ENCODE results near the gene ZNF516. TPM values are rescaled to one million over a fixed set of nuclear protein-coding genes. Genes with fewer than 3 reads are reported as not detected.

Gene ZNF516
- total and polyA plus RNA-seq, 2 of the 13 experiments (the other 11 are each of a cell fraction or from before 2014, with no cell fraction given), result 16.6 to 18.7 TPM

DNA sequence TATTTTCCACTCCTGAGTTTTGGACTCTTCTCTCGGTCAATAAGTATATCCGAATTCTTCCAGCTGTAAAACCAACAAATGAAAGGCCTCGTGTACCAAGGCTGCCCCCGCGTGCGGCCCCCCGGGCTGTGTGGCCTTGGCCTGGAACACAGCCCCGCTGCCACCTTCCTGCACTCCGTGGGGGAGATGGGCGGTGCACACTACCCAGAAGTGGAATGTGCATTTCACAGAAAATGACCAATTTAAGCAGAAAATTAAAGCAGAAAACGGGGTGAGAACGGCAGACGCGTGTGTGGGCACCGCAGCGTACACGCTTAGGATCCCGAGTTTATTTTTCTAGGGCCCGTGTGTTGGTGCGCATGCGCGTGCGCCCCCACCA is 34.4 kb upstream of the ZNF516 start (continued):
- TF ChIP-seq ZNF883 (CRISPR knock-in tag; IDR thresholded peaks at IDR 0.05; ENCODE audit: not compliant biosample characterization) (peak; percentile 50), SSRP1 (CRISPR knock-in tag; IDR thresholded peaks at IDR 0.05) (no peak), ZSCAN29 (CRISPR knock-in tag; conservative IDR thresholded peaks at IDR 0.05) (0 out of 2 replicates have a peak, but pooled peaks have one; percentile 31), PHF21A (CRISPR knock-in tag; IDR thresholded peaks at IDR 0.05) (no peak), NR2F2 (IDR thresholded peaks at IDR 0.05; ENCODE audit: borderline replicate concordance, low read depth) (no peak)

DNA sequence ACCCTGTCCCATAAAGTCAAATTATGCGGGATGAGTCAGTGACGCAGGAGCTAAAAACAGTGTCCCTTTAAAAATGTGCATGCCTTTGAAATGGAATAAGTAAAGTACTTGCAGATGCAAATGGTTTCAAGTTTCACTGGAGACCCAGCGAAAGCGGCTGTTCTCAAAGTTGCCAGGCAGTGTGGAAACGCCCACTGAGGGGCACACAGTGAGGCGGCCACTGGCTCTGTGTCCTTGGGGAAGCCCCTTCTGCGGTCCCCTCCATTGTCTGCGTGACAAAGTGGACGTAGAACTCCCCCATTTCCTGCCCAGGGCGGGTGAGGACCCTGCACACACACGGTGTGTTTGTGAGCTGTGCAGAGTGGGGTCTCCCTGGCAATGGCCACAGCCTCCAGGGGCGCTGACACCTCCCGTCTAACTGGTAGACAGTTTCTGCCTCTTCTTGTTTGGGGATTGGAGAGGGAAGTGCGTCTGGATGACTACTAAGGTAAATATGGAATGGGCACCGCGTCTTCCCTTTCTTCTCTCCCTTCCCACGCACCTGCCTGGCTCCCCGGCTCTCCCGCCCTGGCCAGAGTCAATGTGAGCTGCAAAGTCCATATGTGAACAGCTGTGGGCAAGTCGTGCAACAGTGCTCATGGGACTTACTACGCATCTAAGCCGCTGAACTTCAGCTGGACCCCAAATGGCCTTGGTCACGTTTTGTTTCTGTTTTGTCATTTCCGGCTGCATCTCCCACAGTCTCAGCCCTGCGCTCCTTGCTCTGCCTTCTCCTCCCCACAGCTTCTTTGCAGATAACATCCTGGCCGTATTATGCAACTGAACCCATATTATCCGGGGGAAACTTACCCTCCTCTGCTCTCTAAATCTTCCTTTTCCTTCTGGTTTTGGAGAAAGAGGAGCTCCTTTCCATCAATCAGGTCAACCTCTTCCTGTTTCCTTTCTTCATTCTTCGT is 33.7 kb upstream of the ZNF516 start:
- peak; percentile 34 for FAIRE-seq
- Histone ChIP-seq H3K4me1 (ENCODE audit: insufficient read depth, low read length) (peaks cover 25% of the 10 kb centered on the region), H3K27me3 (ENCODE audit: control insufficient read depth in 1 of 2, insufficient read depth in 2 of 2, low read length in 2 of 2) (peaks cover 0 to 31% of the 10 kb centered on the region in 2 experiments; a peak in 3 of 5 replicates), H3K79me2 (ENCODE audit: insufficient read depth, low read length) (no peaks in the 10 kb centered on the region), H3K36me3 (replicated peaks in 1 of 2; ENCODE audit: control insufficient read depth in 1 of 2, insufficient read depth in 2 of 2, low read length in 2 of 2) (no peaks in the 10 kb centered on the region), H3K4me3 (replicated peaks in 1 of 3; ENCODE audit: insufficient read depth in 1 of 3, low read depth in 2 of 3, low read length in 3 of 3) (peak overlapping the region; percentile 47 to 68 (median 49)), H4K20me1 (ENCODE audit: insufficient read depth, low read length) (no peaks in the 10 kb centered on the region), H2AFZ (ENCODE audit: low read length) (peak overlapping the region; percentile 67), H3K9me3 (ENCODE audit: low read length) (no peaks in the 10 kb centered on the region), H3K9ac (ENCODE audit: insufficient read depth, low read depth, low read length) (peak overlapping the region; percentile 11; the same call in 1 of the 2 replicates), H3K4me2 (ENCODE audit: low read depth, low read length) (peak overlapping the region; percentile 87), H3K27ac (ENCODE audit: extremely low read length, insufficient read depth, low read length) (no peak overlapping the region)
- in situ Hi-C loops (cut with HindIII; ENCODE audit: extremely low pct_ligation_motif_present, low pct_unique_long_range_greater_than_20kb) (no loop called here), intact Hi-C loops (cut with micrococcal nuclease; ENCODE audit: unreplicated experiment) (loop anchor here (1.0 kb wide), 1 partner anchor 32 kb away; no protein-coding TSS in a partner anchor)
- ChIA-PET CTCF (ENCODE audit: low intra/inter-chr PET ratio, low total read pairs) (no interaction called here), POLR2A (interaction anchor here (1.0 to 1.2 kb wide), 2 partner anchors 32 to 36 kb away, joined by 4 to 7 read pairs; no protein-coding TSS in a partner anchor)
- ATAC-seq, result peak; percentile 85
- 3% methylated on average over 20 of the region's 28 CpGs for WGBS (ENCODE audit: low lambda C conversion rate)
- peak; percentile 50 for DNase-seq (ENCODE audit: low spot score)
- no TSS peak for BruUV-seq (replicated peaks)
- no peak for TF ChIP-seq ZKSCAN1 (IDR thresholded peaks at IDR 0.05; ENCODE audit: low read length)
- TF ChIP-seq PHF21A (CRISPR knock-in tag; IDR thresholded peaks at IDR 0.05), result peak; percentile 47; the same call in 1 of the 2 replicates
- TF ChIP-seq ZNF260 (CRISPR knock-in tag; IDR thresholded peaks at IDR 0.05; ENCODE audit: borderline replicate concordance, low read depth), result no peak
- no peak for TF ChIP-seq CREB1 (IDR thresholded peaks at IDR 0.05)
- peak; percentile 45; the same call in 1 of the 2 replicates for TF ChIP-seq CREB1 (CRISPR knock-in tag; IDR thresholded peaks at IDR 0.05)
- no peak for TF ChIP-seq ZNF207 (IDR thresholded peaks at IDR 0.05; ENCODE audit: borderline replicate concordance)
- no peak for TF ChIP-seq DPF2 (CRISPR knock-in tag; IDR thresholded peaks at IDR 0.05; ENCODE audit: borderline replicate concordance, low read depth)
- TF ChIP-seq ZNF367 (CRISPR knock-in tag; IDR thresholded peaks at IDR 0.05; ENCODE audit: borderline replicate concordance), result no peak
- TF ChIP-seq POGZ (CRISPR knock-in tag; IDR thresholded peaks at IDR 0.05), result 0 out of 2 replicates have a peak, but pooled peaks have one; percentile 22
- no peak for TF ChIP-seq ZNF530 (CRISPR knock-in tag; IDR thresholded peaks at IDR 0.05; ENCODE audit: low read depth)
- TF ChIP-seq ZNF709 (CRISPR knock-in tag; IDR thresholded peaks at IDR 0.05), result 0 out of 2 replicates have a peak, but pooled peaks have one; percentile 19
- 0 out of 3 replicates have a peak, but pooled peaks have one; percentile 17 for TF ChIP-seq MXI1 (IDR thresholded peaks at IDR 0.05; ENCODE audit: borderline replicate concordance, low read depth, low read length)
- no peak for TF ChIP-seq GPN1 (CRISPR knock-in tag; IDR thresholded peaks at IDR 0.05; ENCODE audit: borderline replicate concordance)
- TF ChIP-seq KAT7 (CRISPR knock-in tag; IDR thresholded peaks at IDR 0.05; ENCODE audit: borderline replicate concordance), result 0 out of 2 replicates have a peak, but pooled peaks have one; percentile 54
- TF ChIP-seq ZNF564 (CRISPR knock-in tag; IDR thresholded peaks at IDR 0.05), result no peak
- TF ChIP-seq, protein P1, sequence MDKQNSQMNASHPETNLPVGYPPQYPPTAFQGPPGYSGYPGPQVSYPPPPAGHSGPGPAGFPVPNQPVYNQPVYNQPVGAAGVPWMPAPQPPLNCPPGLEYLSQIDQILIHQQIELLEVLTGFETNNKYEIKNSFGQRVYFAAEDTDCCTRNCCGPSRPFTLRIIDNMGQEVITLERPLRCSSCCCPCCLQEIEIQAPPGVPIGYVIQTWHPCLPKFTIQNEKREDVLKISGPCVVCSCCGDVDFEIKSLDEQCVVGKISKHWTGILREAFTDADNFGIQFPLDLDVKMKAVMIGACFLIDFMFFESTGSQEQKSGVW (CRISPR knock-in tag; IDR thresholded peaks at IDR 0.05; ENCODE audit: borderline replicate concordance), result no peak
- TF ChIP-seq ZNF33B (CRISPR knock-in tag; IDR thresholded peaks at IDR 0.05), result no peak
- TF ChIP-seq GABPB1 (CRISPR knock-in tag; IDR thresholded peaks at IDR 0.05), result peak; percentile 78
- TF ChIP-seq FOXA3 (CRISPR knock-in tag; IDR thresholded peaks at IDR 0.05), result 0 out of 2 replicates have a peak, but pooled peaks have one; percentile 30
- TF ChIP-seq TRIM24 (CRISPR knock-in tag; IDR thresholded peaks at IDR 0.05), result no peak
